OCI-LY1 (cell line): ENCODE data around the gene CDK17.

Experiments used
- H2AFZ ChIP-seq: fragments of 200-600 bp; sonication (generic), shearing (Covaris generic); 2 replicates; pipeline ENCODE4 v1.6.0; 2014; ENCODE audit warnings: antibody characterized with exemption, mild to moderate bottlenecking, low read length
- H3F3A ChIP-seq: fragments of 200-600 bp; sonication (generic), shearing (Covaris generic); 2 replicates; pipeline ENCODE4 v1.6.0; 2014; ENCODE audit warnings: mild to moderate bottlenecking, antibody characterized with exemption, low read length, moderate library complexity; ENCODE audit not compliant: insufficient read depth
- H3K27ac ChIP-seq: fragments of 200-600 bp; sonication (generic); 2 replicates; pipeline ENCODE4 v1.5.1; 2014; ENCODE audit warnings: low read length, mixed run types, mild to moderate bottlenecking, low read depth; ENCODE audit not compliant: poor library complexity, severe bottlenecking
- H3K27me3 ChIP-seq: fragments of 200-600 bp; sonication (generic); 2 replicates; pipeline ENCODE4 v1.6.0; 2014; ENCODE audit warnings: antibody characterized with exemption, mild to moderate bottlenecking, low read length, moderate library complexity; ENCODE audit not compliant: insufficient read depth
- H3K36me3 ChIP-seq: fragments of 200-600 bp; sonication (generic); 2 replicates; pipeline ENCODE4 v1.6.1; 2014; ENCODE audit warnings: mild to moderate bottlenecking, antibody characterized with exemption, low read length, moderate library complexity, mixed read lengths; ENCODE audit not compliant: insufficient read depth
- H3K4me1 ChIP-seq: fragments of 200-600 bp; sonication (generic); 2 replicates; pipeline ENCODE4 v1.5.1; 2014; ENCODE audit warnings: mild to moderate bottlenecking, low read length, moderate library complexity; ENCODE audit not compliant: insufficient read depth, severe bottlenecking
- H3K4me2 ChIP-seq: fragments of 200-600 bp; sonication (generic), shearing (Covaris generic); 2 replicates; pipeline ENCODE4 v1.6.1; 2014; ENCODE audit warnings: low read length
- H3K4me3 ChIP-seq: fragments of 200-600 bp; sonication (generic); 2 replicates; pipeline ENCODE4 v1.5.1; 2014; ENCODE audit warnings: low read length, low read depth, mild to moderate bottlenecking, mixed read lengths; ENCODE audit not compliant: poor library complexity, severe bottlenecking
- H3K79me2 ChIP-seq: fragments of 200-600 bp; shearing (Covaris generic); 2 replicates; pipeline ENCODE4 v1.6.1; 2016; ENCODE audit warnings: mixed run types, low read length, mixed read lengths; ENCODE audit not compliant: insufficient read depth
- H3K9ac ChIP-seq: fragments of 200-600 bp; sonication (generic), shearing (Covaris generic); 2 replicates; pipeline ENCODE4 v1.6.1; 2014; ENCODE audit warnings: mild to moderate bottlenecking, low read length, mixed read lengths
- H3K9me2 ChIP-seq: fragments of 200-600 bp; sonication (generic), shearing (Covaris generic); 2 replicates; pipeline ENCODE4 v1.6.1; 2014; ENCODE audit warnings: low read depth, mild to moderate bottlenecking, low read length, mixed read lengths
- H3K9me3 ChIP-seq: fragments of 200-600 bp; shearing (Covaris generic); 2 replicates; pipeline ENCODE4 v1.6.1; 2014; ENCODE audit warnings: low read length, mixed read lengths
- H4K20me1 ChIP-seq: fragments of 200-600 bp; sonication (generic), shearing (Covaris generic); 2 replicates; pipeline ENCODE4 v1.6.0; 2016; ENCODE audit warnings: mild to moderate bottlenecking, low read length; ENCODE audit not compliant: insufficient read depth
- CTCF ChIP-seq: fragments of 200-600 bp; sonication (generic), shearing (Covaris generic); IDR thresholded peaks from 2 replicates; pipeline ENCODE4 v1.5.1; 2017; ENCODE audit warnings: mild to moderate bottlenecking, antibody characterized with exemption, low read length, moderate library complexity, mixed read lengths
- EZH2 ChIP-seq: fragments of 200-600 bp; sonication (generic), shearing (Covaris generic); IDR thresholded peaks from 2 replicates; pipeline ENCODE4 v1.8.0; 2017; ENCODE audit warnings: borderline replicate concordance, mixed run types, mild to moderate bottlenecking, antibody characterized with exemption, low read length, moderate library complexity, mixed read lengths

CDK17 gene

GRCh38 chr12:96326628-96327227 lies 73.5 kb downstream of the CDK17 start:
- H3K36me3 ChIP-seq, result peaks cover 30% of the 10 kb centered on the region
- no peak for TF ChIP-seq EZH2
- no peak for TF ChIP-seq CTCF
- peak overlapping the region; percentile 86 for H3K27ac ChIP-seq

GRCh38 chr12:96323906-96324305 lies 76.3 kb downstream of the CDK17 start:
- no peaks in the 10 kb centered on the region for H4K20me1 ChIP-seq
- no peak overlapping the region for H3K4me2 ChIP-seq
- no peaks in the 10 kb centered on the region for H3K27me3 ChIP-seq
- no peak overlapping the region for H2AFZ ChIP-seq
- no peaks in the 10 kb centered on the region; the same call in 1 of the 2 replicates for H3F3A ChIP-seq
- H3K4me3 ChIP-seq, result no peak overlapping the region
- H3K79me2 ChIP-seq, result peaks cover 4% of the 10 kb centered on the region
- no peaks in the 10 kb centered on the region for H3K9me2 ChIP-seq
- no peak overlapping the region for H3K27ac ChIP-seq
- no peak overlapping the region for H3K9ac ChIP-seq
- no peaks in the 10 kb centered on the region for H3K9me3 ChIP-seq
- TF ChIP-seq CTCF (no peak), EZH2 (no peak)
- H3K36me3 ChIP-seq, result peaks cover 26% of the 10 kb centered on the region
- peaks cover 37% of the 10 kb centered on the region for H3K4me1 ChIP-seq

More at GRCh38 chr12:96326628-96327227, 73.5 kb downstream of the CDK17 start:
- Histone ChIP-seq H3K4me3 (peak overlapping the region; percentile 13), H3K4me2 (peak overlapping the region; percentile 54), H3K79me2 (peaks cover 4% of the 10 kb centered on the region), H3K9ac (peak overlapping the region; percentile 35), H3K27me3 (no peaks in the 10 kb centered on the region), H3K9me3 (no peaks in the 10 kb centered on the region), H3F3A (peaks cover 5% of the 10 kb centered on the region; the same call in 1 of the 2 replicates), H2AFZ (no peak overlapping the region), H3K9me2 (no peaks in the 10 kb centered on the region), H3K4me1 (peaks cover 37% of the 10 kb centered on the region), H4K20me1 (no peaks in the 10 kb centered on the region)

GRCh38 chr12:96322720-96323119 lies 77.5 kb downstream of the CDK17 start:
- no peak overlapping the region for H3K4me2 ChIP-seq
- H3K4me3 ChIP-seq, result no peak overlapping the region
- no peaks in the 10 kb centered on the region for H3K9me2 ChIP-seq
- H3K36me3 ChIP-seq, result peaks cover 26% of the 10 kb centered on the region
- no peak overlapping the region for H3K9ac ChIP-seq
- no peaks in the 10 kb centered on the region for H4K20me1 ChIP-seq
- peaks cover 4% of the 10 kb centered on the region for H3K79me2 ChIP-seq
- H3K4me1 ChIP-seq, result peaks cover 25% of the 10 kb centered on the region
- no peaks in the 10 kb centered on the region for H3K9me3 ChIP-seq
- no peak overlapping the region for H2AFZ ChIP-seq
- H3K27ac ChIP-seq, result no peak overlapping the region
- no peaks in the 10 kb centered on the region for H3K27me3 ChIP-seq
- H3F3A ChIP-seq, result no peaks in the 10 kb centered on the region; the same call in 1 of the 2 replicates
- TF ChIP-seq CTCF, result no peak
- TF ChIP-seq EZH2, result no peak
